HG02763 (cell line): ENCODE results near the gene FAAP20.

ENCODE experiments used
- ATAC-seq: cut with Tn5 transposase; IDR thresholded peaks from one replicate; pipeline ENCODE4 v1.9.1; 2021; ENCODE audit warnings: mild to moderate bottlenecking, moderate library complexity; ENCODE audit not compliant: unreplicated experiment

Gene FAAP20, protein sequence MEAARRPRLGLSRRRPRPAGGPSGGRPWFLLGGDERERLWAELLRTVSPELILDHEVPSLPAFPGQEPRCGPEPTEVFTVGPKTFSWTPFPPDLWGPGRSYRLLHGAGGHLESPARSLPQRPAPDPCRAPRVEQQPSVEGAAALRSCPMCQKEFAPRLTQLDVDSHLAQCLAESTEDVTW

DNA sequence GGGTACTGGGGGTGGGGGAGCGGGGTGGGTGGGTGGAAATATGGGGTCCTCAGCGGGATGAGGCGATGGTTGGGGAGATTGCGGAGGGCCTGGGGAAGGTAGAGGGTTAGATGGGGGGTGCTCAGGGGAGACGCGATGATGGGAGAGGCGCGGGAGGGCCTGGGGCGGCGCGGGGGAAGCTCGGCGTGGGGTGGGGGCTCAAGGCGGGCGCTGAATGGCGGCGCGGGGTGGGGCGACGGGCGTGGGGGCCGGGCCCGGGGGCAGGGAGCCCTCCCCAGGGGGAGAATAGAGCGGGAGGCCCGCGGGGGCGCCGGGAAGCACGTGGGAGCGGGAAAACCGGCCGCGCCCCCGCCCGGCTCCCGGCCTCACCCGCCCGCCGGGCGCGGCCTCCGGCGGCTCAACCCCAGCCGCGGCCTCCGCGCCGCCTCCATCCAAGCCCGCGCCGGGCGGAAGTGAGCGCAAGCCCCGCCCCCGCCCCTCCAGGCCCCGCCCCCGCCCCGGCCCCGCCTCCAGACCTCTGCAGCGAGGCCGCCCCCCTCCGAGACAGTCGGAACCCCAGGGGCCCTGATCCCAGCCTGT is at the start of gene FAAP20:
Gene FAAP20, minus strand, starts transcription at position 454 of the 579 bp plus-strand sequence. Its CDS starts 23 bp downstream, at position 431.
- ATAC-seq: peak; percentile 39

- ATAC-seq: no peak
Observed at GRCh38 chr1:2242814-2243725, 48.5 kb upstream of the FAAP20 start.

GRCh38 chr1:2241820-2242219 is 47.2 kb upstream of the FAAP20 start:
- ATAC-seq: no peak

- ATAC-seq: no peak
Observed at GRCh38 chr1:2240270-2241156, 45.9 kb upstream of the FAAP20 start.

GRCh38 chr1:2239384-2239985 is 44.9 kb upstream of the FAAP20 start:
- no peak for ATAC-seq

GRCh38 chr1:2239013-2239370 is 44.4 kb upstream of the FAAP20 start:
- no peak for ATAC-seq

- no peak for ATAC-seq
Observed at GRCh38 chr1:2238361-2239012, 43.9 kb upstream of the FAAP20 start.

- no peak for ATAC-seq
Observed at GRCh38 chr1:2237773-2238172, 43.2 kb upstream of the FAAP20 start.

DNA sequence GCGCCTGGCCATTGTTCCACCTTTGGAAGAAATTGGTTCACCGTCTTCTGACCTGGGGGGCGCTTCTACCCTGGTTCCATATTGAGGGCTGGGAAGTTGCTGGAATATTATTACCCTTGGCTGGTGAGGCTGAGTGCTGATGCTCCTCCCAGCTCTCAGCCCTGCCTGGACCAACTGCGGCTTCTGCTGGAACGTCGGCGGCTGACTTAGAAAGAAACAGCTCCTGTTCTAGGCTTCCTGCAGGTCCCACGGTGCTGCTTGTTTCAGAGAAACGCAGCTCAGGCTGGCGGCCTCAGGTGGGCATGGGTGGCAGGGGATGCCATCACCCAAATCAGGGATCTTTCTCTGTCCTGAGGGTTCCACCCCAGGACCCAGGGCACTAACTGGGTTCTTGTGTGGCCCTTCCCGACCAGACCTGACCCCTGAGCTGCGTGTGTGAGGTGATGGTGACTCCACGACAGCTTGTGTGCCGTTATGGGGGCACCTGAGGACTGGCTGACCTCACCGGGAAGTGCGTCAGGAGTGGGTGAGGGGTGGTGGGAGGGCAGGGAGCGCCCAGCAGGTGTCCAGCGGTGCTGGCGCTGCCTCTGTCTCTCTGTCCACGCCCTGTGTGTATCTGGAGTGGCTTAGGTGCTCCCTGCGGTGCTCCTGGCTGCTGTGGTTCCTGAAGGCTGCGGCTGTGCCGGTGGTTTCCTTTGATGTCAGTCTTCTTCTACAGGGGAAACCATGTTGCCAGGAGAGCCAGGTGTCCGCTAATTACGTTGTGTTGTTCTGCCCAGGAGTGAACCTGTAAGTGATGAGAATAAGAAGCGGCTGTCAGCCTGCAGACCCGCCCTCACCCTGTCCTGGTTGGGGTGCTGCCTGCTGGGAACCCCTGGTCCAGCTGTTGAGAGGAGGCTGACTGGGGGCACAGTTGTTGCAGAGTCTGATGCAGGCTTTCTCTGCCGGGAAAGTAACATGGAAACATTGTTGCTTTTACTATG is 42.4 kb upstream of the FAAP20 start:
- no peak for ATAC-seq

DNA sequence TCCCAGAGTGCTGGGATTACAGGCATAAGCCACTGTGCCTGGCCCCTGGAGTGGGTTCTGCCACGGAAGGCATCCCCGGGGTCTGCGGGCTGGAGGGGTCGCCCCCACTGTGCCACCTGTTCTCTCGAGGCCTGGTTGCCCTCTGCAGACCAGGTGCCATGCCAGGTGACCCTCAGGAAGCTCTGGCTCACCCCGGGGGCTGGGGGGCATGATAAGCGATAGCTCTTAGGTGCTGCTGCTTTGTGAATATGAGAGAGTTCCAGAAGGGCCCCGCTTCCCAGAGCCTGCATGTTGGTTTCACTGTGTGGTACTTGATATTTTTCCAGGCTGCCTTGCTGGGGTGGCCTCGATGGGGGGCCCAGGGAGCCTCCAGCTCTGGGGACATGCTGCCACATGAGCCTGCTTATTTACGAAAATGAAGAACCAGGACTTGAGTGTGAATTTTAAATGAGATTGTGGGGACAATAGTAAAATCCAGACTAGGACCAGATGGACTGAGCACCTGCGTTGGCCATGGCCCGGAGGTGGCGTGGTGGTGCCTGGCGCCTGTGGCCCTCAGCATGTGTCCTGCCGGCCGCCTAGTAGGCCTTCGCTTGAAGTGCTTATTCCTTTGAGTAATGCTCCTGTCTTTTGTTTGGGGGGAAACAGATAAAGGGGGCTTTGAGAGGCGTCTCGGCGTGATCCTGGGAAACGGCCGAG is 40.9 kb upstream of the FAAP20 start:
- no peak for ATAC-seq

DNA sequence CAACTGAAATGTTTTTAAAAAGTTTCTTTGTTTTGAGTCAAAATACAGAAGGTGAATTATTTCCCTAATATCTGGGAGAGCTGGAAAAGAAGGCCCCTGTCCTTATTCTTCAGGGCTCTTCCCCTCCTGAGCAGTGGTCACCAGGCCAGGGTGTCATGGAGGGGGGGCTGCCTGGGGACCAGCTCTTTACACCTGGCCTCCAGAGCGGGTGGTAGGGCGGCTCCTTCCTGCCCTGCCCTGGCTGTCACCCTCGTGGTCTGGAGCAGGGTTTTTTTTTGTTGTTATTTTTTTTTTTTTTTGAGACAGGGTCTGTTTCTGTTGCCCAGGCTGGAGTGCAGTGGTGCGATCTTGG is 40.2 kb upstream of the FAAP20 start:
- ATAC-seq: no peak

GRCh38 chr1:2233997-2234761 is 39.6 kb upstream of the FAAP20 start:
- ATAC-seq: no peak

DNA sequence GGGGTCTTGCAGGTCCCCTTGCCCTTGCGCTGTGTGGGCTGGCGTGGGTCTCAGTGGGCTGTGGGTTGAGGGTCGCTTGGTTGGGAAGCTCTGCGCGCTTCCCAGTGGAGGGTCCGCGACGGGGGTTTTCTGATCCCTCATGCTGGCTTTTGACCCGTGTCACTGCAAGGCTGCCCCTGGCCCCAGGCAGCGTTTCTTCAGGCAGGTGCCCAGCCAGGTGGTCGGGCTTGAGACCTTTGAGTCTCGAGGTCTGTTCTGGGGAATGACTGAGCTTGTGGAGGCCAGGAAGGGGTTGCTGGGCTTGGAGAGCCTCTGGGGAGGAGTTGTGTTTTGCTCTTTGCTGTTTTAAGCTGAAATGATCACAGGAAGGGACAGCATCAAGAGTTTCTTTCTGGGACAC is 38.9 kb upstream of the FAAP20 start:
- ATAC-seq: no peak

DNA sequence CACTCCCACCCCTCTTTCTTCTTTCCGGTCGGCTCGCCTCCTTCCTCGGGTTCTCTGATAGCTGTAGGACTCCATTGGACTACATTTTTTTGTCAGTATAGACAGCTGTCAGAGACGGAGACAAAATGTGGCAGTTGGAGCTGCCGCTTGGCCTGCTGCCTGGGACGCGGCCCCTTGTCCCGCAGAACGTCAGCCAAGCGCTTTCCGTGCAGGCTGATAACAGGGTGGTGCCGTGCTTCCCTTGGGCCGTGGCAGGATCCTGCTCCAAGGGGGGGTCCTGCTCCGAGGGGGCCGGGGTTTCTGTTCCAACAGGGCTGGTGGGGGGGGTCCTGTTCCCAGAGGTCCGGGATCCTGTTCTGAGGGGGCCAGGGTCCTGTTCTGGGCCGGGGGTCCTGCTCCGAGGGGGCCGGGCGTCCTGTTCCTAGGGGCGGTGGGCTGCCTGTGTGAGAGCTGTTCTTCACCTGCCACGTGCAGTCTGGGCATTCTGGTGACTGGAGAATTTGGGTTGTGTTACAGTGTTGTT is 38.4 kb upstream of the FAAP20 start:
- ATAC-seq: no peak

DNA sequence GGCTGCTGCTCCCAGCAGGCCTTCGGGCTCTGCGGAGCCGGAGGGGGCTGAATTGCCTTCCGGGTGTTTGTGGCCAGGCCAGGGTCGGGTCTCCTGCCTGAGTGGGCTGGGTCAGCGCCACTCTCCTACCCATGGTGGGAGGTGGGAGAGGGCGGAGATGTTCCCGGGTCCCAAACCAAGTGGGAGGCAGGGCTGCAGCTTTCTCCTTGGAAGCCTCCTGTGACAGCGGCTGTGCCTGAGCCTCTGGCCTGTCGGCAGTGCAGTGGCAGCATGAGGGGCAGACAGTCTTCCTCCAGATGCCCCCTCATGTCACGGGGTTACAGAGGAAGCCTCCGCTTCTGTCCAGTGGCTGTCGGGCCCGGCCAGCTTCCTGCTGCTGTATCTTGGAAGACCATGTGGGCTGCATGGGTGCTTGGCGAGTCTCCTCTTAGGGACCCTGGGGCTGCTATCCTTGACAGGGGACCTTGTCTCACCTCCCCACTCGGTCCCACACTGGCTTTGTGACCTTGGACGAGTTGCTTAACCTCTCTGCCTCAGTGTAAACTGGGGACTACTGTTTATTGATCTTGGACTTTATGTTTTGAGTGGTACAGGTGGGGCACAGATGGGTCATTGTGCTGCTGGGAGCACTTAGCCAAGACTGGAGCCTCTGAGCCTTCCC is 37.8 kb upstream of the FAAP20 start:
- no peak for ATAC-seq

- no peak for ATAC-seq
Observed at GRCh38 chr1:2231532-2232254, 37.1 kb upstream of the FAAP20 start.
